Activated CD8-positive, alpha-beta memory T cell treated with anti-CD3 and anti-CD28 coated beads, Interleukin-2, amount 50 U/mL, for 24 hours (primary cell): Measurements from ENCODE around the gene AP2B1.
A peak's percentile ranks its signal among the peaks of the same experiment; 100 is the strongest.
"Not testable (repeated sequence)": the region's sequence is repeated elsewhere in the genome, so short reads cannot be mapped to it uniquely, and the experiment has no call there.

Experiments used
- DNase-seq: peaks from one replicate; pipeline ENCODE4 v3.0.0-alpha.2; 2020; ENCODE audit errors: extremely low read depth

AP2B1 gene

GRCh38 chr17:35575759-35576158, 11.4 kb upstream of the AP2B1 start:
- no peak for DNase-seq

GRCh38 chr17:35577830-35578196, 9.3 kb upstream of the AP2B1 start:
- no peak for DNase-seq

- peak; percentile 81 for DNase-seq
Measured at GRCh38 chr17:35578197-35578928, 8.8 kb upstream of the AP2B1 start, which contains the start of gene PEX12. Gene PEX12, minus strand, starts transcription at chr17:35578571. Its CDS starts 550 bp downstream, at chr17:35578021.

GRCh38 chr17:35578929-35579432, 8.1 kb upstream of the AP2B1 start:
- DNase-seq: no peak

DNA sequence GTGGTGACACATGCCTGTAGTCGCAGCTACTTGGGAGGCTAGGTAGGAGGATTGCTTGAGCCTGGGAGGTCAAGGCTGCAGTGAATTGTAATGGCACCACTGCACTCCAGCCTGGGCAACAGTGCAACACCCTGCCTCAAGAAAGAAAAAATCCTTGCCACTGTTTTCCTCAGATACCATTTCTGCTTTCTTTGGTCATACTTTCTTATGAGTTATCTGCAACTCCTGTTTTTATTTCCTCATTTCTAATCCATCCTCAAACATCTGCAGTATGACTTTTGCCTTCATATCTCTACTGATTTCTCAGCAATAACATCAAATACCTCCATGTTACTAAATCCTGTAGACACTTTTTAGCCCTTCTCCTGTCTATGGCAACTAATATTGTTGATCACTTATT, 3.1 kb upstream of the AP2B1 start:
- no peak for DNase-seq

- DNase-seq: no peak
Measured at GRCh38 chr17:35586569-35587073, 501 bp upstream of the AP2B1 start.

GRCh38 chr17:35588196-35588920, 1.2 kb downstream of the AP2B1 start:
- DNase-seq: no peak

DNA sequence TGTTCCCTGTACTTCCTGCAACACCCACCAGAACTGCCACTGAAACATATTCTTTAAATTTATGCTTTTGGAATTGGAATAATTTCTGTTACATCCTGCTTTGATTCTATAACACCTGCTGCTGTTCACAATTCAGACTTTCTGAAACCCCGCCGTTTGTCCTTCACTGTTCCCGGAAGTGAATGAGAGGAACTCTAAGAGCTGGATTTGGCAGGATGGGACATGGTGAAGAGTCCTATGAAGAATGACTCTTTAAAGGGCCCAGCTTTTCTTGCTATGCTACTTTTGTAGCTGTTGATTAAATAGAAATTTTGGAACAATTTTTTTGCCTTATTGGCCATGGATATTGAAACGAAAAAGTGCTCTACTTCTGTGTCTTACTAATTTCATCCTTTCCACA, 8.9 kb downstream of the AP2B1 start:
- no peak for DNase-seq

GRCh38 chr17:35596530-35597233, 9.6 kb downstream of the AP2B1 start:
- no peak for DNase-seq

GRCh38 chr17:35597604-35598003, 10.5 kb downstream of the AP2B1 start:
- DNase-seq: no peak

GRCh38 chr17:35603674-35604073, 16.6 kb downstream of the AP2B1 start:
- no peak for DNase-seq

DNA sequence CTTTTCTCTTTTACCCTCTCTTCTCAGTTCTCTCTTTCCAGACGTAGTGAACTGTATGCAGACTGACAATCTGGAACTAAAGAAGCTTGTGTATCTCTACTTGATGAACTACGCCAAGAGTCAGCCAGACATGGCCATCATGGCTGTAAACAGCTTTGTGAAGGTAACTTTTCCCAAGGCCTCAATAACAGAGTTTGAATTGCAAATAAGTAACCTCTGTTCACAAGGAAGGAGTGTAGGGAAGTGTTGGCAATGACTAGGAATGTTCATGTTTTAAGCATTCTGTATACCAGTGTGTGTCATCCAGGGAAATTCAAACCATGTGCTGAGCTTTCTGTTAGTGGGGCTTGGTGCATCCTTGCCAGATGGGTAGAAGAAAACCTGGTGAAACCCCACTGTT, 18.6 kb downstream of the AP2B1 start:
- DNase-seq: no peak

GRCh38 chr17:35607239-35607847, 20.2 kb downstream of the AP2B1 start:
- DNase-seq: no peak

- DNase-seq: no peak
Measured at GRCh38 chr17:35609831-35610230, 22.7 kb downstream of the AP2B1 start.

DNA sequence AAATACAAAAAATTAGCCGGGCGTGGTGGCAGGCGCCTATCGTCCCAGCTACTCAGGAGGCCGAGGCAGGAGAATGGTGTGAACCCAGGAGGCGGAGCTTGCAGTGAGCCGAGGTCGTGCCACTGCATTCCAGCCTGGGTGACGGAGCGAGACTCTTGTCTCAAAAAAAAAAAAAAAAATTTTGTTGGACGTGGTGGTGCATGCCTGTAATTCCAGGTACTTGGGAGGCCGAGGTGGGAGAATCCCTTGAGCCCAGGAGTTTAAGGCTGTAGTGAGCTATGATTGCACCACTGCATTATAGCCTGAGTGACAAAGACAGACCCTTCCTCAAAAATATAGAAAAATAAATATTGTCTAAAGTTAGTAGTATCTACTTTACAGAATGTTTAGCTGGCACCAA, 23.6 kb downstream of the AP2B1 start:
- not testable (repeated sequence) for DNase-seq

DNA sequence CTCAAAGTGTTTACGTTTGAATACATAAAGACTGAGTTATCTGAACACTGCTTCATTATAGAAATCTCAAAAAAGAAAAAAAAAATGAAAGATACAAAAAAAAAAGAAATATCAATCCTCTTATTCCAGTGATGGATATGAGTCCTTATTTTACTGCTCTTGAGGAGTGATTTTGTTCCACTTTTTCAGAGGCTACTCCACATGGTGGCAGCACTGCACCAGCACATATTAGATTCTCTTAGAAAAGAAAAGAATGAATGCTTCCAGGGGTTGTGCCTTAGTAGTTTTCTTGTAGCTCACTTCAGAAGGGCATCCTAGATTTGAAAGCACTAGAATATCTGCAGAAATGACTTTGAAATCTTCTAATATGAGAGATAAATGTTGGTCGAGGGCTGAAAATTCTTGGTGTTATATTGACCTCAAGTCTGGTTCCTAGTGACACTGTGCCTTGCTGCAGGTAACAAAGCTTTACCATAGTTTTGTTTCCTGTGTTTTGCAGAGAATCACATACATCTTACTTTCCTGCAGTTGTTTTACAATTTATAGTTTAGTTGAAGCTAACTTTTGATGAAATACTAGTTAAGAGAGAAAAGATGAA, 25.9 kb downstream of the AP2B1 start:
- no peak for DNase-seq

DNA sequence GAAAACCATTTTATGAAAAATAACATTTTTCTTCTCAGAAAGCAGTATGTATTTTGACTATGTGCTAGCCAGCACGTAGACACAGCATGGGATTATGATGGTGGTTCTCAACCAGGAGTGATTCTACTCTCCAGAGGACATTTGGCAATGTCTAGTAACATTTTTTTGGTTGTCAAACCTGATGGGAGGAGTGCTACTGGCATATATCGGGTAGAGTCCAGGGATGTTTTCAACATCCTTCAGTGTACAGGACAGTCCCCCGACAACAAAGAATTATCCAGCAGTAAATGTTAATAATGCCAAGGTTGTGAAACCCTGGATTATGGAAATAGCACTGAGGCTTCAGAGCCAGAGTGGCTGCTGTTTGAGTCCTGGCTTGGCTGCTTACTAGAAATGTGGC, 27.7 kb downstream of the AP2B1 start:
- DNase-seq: no peak

GRCh38 chr17:35616536-35616935, 29.4 kb downstream of the AP2B1 start:
- no peak for DNase-seq

- DNase-seq: no peak
Measured at GRCh38 chr17:35617505-35617904, 30.4 kb downstream of the AP2B1 start.

- no peak for DNase-seq
Measured at GRCh38 chr17:35618628-35619027, 31.5 kb downstream of the AP2B1 start.

DNA sequence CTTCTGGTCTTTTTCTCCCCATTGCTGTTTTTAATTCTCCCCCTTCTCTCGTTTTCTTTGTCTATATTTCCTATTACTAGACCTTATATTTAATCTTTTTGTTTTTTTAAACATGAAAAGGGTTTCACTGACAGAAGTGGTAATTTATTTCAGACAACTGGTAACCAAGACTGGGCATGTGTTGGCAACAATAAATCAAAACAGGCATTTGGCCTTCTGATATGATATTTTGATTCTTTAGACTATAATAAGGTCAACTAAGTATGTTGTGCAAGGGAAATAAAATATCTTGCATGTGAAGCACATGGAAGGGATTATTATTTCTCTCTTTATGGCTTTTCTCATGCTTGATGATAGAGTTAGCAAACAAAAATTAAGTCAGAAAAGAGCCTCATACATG, 34.6 kb downstream of the AP2B1 start:
- no peak for DNase-seq

DNA sequence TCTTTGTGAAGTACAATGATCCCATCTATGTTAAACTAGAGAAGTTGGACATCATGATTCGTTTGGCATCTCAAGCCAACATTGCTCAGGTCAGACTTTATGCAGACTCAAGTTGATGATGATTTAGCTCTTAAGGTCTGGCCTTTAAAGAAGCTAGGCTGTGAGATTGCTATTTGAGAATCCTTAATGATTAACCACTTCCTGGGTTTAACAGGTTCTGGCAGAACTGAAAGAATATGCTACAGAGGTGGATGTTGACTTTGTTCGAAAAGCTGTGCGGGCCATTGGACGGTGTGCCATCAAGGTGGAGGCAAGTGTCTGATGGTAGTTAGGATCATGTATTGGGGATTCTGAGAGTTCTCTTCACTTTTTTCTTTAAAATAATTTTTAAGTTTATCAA, 40.3 kb downstream of the AP2B1 start:
- DNase-seq: no peak
